GM18870 (cell line): ENCODE results near the gene LAMC1.

Source experiments
- ATAC-seq: cut with Tn5 transposase; IDR thresholded peaks from one replicate; pipeline ENCODE4 v1.9.1; 2021; ENCODE audit warnings: moderate library complexity; ENCODE audit not compliant: unreplicated experiment

Gene LAMC1

GRCh38 chr1:183019860-183020259 lies 3.4 kb upstream of the LAMC1 start:
- ATAC-seq: no peak

GRCh38 chr1:183021405-183022201 lies 1.6 kb upstream of the LAMC1 start:
- no peak for ATAC-seq

- ATAC-seq: no peak
Measured at GRCh38 chr1:183022202-183023145, 746 bp upstream of the LAMC1 start.

GRCh38 chr1:183023601-183024316 lies 539 bp downstream of the LAMC1 start:
- ATAC-seq: peak; percentile 61

- no peak for ATAC-seq
Measured at GRCh38 chr1:183024317-183025009, 1.2 kb downstream of the LAMC1 start.

GRCh38 chr1:183025010-183025337 lies 1.8 kb downstream of the LAMC1 start:
- ATAC-seq: no peak

- no peak for ATAC-seq
Measured at GRCh38 chr1:183025782-183026774, 2.9 kb downstream of the LAMC1 start.

- ATAC-seq: no peak
Measured at GRCh38 chr1:183027031-183027430, 3.8 kb downstream of the LAMC1 start.

- ATAC-seq: no peak
Measured at GRCh38 chr1:183027791-183028190, 4.6 kb downstream of the LAMC1 start.

GRCh38 chr1:183029591-183030000 lies 6.4 kb downstream of the LAMC1 start:
- ATAC-seq: no peak

GRCh38 chr1:183030053-183030452 lies 6.8 kb downstream of the LAMC1 start:
- ATAC-seq: no peak

GRCh38 chr1:183032122-183032921 lies 9.1 kb downstream of the LAMC1 start:
- ATAC-seq: no peak

- ATAC-seq: no peak
Measured at GRCh38 chr1:183033205-183033604, 10.0 kb downstream of the LAMC1 start.

- no peak for ATAC-seq
Measured at GRCh38 chr1:183034682-183035081, 11.5 kb downstream of the LAMC1 start.

GRCh38 chr1:183038333-183038866 lies 15.2 kb downstream of the LAMC1 start:
- ATAC-seq: no peak

GRCh38 chr1:183038913-183039312 lies 15.7 kb downstream of the LAMC1 start:
- ATAC-seq: no peak

- ATAC-seq: no peak
Measured at GRCh38 chr1:183039330-183039729, 16.1 kb downstream of the LAMC1 start.

- no peak for ATAC-seq
Measured at GRCh38 chr1:183039985-183040447, 16.8 kb downstream of the LAMC1 start.
